Neural cell (in vitro differentiated cells): ENCODE results near the gene LAMC2. TPM values are rescaled to one million over a fixed set of nuclear protein-coding genes. Genes with fewer than 3 reads are reported as not detected.
"Not testable (repeated sequence)": the region's sequence is repeated elsewhere in the genome, so short reads cannot be mapped to it uniquely, and the experiment has no call there.

Experiments used
- H2AFZ ChIP-seq: fragments of 200-600, 300-800 bp; sonication (generic), shearing (Covaris generic); 2 replicates; pipeline ENCODE4 v1.6.0; 2014; ENCODE audit warnings: low read depth, mild to moderate bottlenecking, antibody characterized with exemption, low read length, moderate library complexity
- H3F3A ChIP-seq: fragments of 200-600 bp; shearing (Covaris generic); 2 replicates; pipeline ENCODE4 v1.6.1; 2016; ENCODE audit warnings: mild to moderate bottlenecking, moderate library complexity, mixed read lengths, antibody characterized with exemption, low read length; ENCODE audit not compliant: insufficient read depth, poor library complexity, severe bottlenecking
- H3K27ac ChIP-seq: fragments of 200-600, 300-800 bp; sonication (generic), shearing (Covaris generic); 2 replicates; pipeline ENCODE4 v1.5.1; 2014; ENCODE audit warnings: mild to moderate bottlenecking, low read length, moderate library complexity
- H3K27me3 ChIP-seq: fragments of 300-800, 200-600 bp; sonication (generic), shearing (Covaris generic); 2 replicates; pipeline ENCODE4 v1.6.0; 2014; ENCODE audit warnings: mild to moderate bottlenecking, low read depth, low read length, moderate library complexity; ENCODE audit not compliant: insufficient read depth
- H3K36me3 ChIP-seq: fragments of 300-800, 200-600 bp; sonication (generic), shearing (Covaris generic); 2 replicates; pipeline ENCODE4 v1.5.1; 2014; ENCODE audit warnings: mild to moderate bottlenecking, antibody characterized with exemption, low read length, moderate library complexity; ENCODE audit not compliant: insufficient read depth
- H3K4me2 ChIP-seq: fragments of 300-800, 200-600 bp; sonication (generic), shearing (Covaris generic); 2 replicates; pipeline ENCODE4 v1.6.0; 2014; ENCODE audit warnings: mild to moderate bottlenecking, low read length
- H3K4me3 ChIP-seq: fragments of 300-800, 200-600 bp; sonication (generic), shearing (Covaris generic); 2 replicates; pipeline ENCODE4 v1.5.1; 2014; ENCODE audit warnings: mild to moderate bottlenecking, low read length, moderate library complexity
- H3K79me2 ChIP-seq: fragments of 200-600 bp; shearing (Covaris generic); replicated peaks from 2 replicates; pipeline ENCODE4 v1.6.0; 2014; ENCODE audit warnings: mild to moderate bottlenecking, low read length, moderate library complexity; ENCODE audit not compliant: insufficient read depth
- H3K9ac ChIP-seq: fragments of 300-800, 200-600 bp; sonication (generic), shearing (Covaris generic); 2 replicates; pipeline ENCODE4 v1.6.1; 2016; ENCODE audit warnings: mild to moderate bottlenecking, low read length, mixed read lengths
- H3K9me2 ChIP-seq: fragments of 200-600 bp; shearing (Covaris generic); 2 replicates; pipeline ENCODE4 v1.6.1; 2016; ENCODE audit warnings: mild to moderate bottlenecking, low read length, mixed read lengths; ENCODE audit not compliant: insufficient read depth
- H3K9me3 ChIP-seq: fragments of 200-600, 300-800 bp; sonication (generic), shearing (Covaris generic); 2 replicates; pipeline ENCODE4 v1.6.1; 2016; ENCODE audit warnings: mild to moderate bottlenecking, mixed run types, low read length, moderate library complexity, mixed read lengths
- H4K20me1 ChIP-seq: fragments of 200-600 bp; shearing (Covaris generic); 2 replicates; pipeline ENCODE4 v1.6.1; 2016; ENCODE audit warnings: mild to moderate bottlenecking, mixed run types; ENCODE audit not compliant: insufficient read depth
- EP300 ChIP-seq: fragments of 450-650 bp; conservative IDR thresholded peaks from 2 replicates; pipeline ENCODE4 v1.6.1; 2014; ENCODE audit warnings: antibody characterized with exemption, mild to moderate bottlenecking, moderate library complexity; ENCODE audit not compliant: poor library complexity, severe bottlenecking
- EZH2 ChIP-seq: fragments of 200-600, 300-800 bp; shearing (Covaris generic), sonication (generic); IDR thresholded peaks from 2 replicates; pipeline ENCODE4 v1.6.1; 2014; ENCODE audit warnings: antibody characterized with exemption, low read length, borderline replicate concordance, mild to moderate bottlenecking; ENCODE audit not compliant: insufficient read depth, poor library complexity, severe bottlenecking
- MXI1 ChIP-seq: fragments of 450-650 bp; conservative IDR thresholded peaks from 2 replicates; pipeline ENCODE4 v1.6.1; 2014; ENCODE audit warnings: antibody characterized with exemption, mild to moderate bottlenecking; ENCODE audit not compliant: poor library complexity, severe bottlenecking
- POLR2AphosphoS5 ChIP-seq: IDR thresholded peaks from 2 replicates; pipeline ENCODE4 v1.6.1; 2012
- RAD21 ChIP-seq: fragments of 450-650 bp; conservative IDR thresholded peaks from 2 replicates; pipeline ENCODE4 v1.6.1; 2014; ENCODE audit warnings: antibody characterized with exemption, mild to moderate bottlenecking, moderate library complexity
- SMC3 ChIP-seq: fragments of 450-650 bp; conservative IDR thresholded peaks from 2 replicates; pipeline ENCODE4 v1.6.1; 2014; ENCODE audit warnings: antibody characterized with exemption, mild to moderate bottlenecking, moderate library complexity; ENCODE audit not compliant: poor library complexity
- TAF1 ChIP-seq: IDR thresholded peaks from 2 replicates; pipeline ENCODE4 v1.6.1; 2012; ENCODE audit warnings: low read depth
- polyA plus RNA-seq: library from polyadenylated mRNA; depleted of rRNA; stranded (reverse); fragments of >200 nt; gene quantifications from 2 replicates; pipeline ENCODE4 v1.2.3, GENCODE V29; 2014
- TF ChIP-seq, protein P1 (sequence below): IDR thresholded peaks from 2 replicates; pipeline ENCODE4 v1.6.1; 2012; ENCODE audit warnings: borderline replicate concordance
- TF ChIP-seq, protein P2 (sequence below): fragments of 450-650 bp; IDR thresholded peaks from 2 replicates; pipeline ENCODE4 v1.5.1; 2014; ENCODE audit warnings: antibody characterized with exemption, mild to moderate bottlenecking, moderate library complexity; ENCODE audit not compliant: poor library complexity, severe bottlenecking

Gene LAMC2
- polyA plus RNA-seq, 1 donor from 2014 or later: 0.67 TPM

DNA sequence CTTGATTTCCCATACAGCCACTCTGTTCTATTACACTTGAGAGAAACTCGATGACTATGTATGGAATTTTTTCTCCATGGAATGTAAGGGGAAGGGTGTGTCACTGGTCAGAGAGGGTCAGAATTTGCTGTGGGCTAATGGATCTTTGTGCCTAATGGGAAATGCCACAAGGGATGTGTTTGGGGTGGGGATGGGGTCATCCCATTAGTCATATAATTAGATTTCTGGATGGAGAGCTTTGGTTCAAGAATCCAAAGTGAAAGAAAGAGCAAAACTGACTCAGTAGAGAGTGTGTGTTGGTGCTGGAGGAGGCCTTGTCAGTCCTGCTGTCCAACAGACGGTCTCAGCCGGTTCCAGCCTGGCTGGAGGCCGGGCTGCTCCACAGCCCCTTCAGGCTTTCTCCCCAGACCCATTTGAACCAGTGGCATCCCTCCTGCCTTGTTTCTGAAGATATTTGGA, 86.4 kb downstream of the LAMC2 start:
- Histone ChIP-seq H3K27ac (no peak overlapping the region), H3K79me2 (no peaks in the 10 kb centered on the region), H3K36me3 (peaks cover 3% of the 10 kb centered on the region), H3K9me2 (no peaks in the 10 kb centered on the region), H3K9me3 (no peaks in the 10 kb centered on the region), H2AFZ (no peak overlapping the region), H3K27me3 (no peaks in the 10 kb centered on the region), H3K9ac (no peak overlapping the region), H4K20me1 (no peaks in the 10 kb centered on the region), H3K4me2 (no peak overlapping the region), H3K4me3 (no peak overlapping the region), H3F3A (no peaks in the 10 kb centered on the region)
- TF ChIP-seq EP300 (no peak), MXI1 (no peak), SMC3 (no peak), RAD21 (no peak), TAF1 (no peak), EZH2 (no peak), POLR2AphosphoS5 (no peak)
- TF ChIP-seq, protein P1, sequence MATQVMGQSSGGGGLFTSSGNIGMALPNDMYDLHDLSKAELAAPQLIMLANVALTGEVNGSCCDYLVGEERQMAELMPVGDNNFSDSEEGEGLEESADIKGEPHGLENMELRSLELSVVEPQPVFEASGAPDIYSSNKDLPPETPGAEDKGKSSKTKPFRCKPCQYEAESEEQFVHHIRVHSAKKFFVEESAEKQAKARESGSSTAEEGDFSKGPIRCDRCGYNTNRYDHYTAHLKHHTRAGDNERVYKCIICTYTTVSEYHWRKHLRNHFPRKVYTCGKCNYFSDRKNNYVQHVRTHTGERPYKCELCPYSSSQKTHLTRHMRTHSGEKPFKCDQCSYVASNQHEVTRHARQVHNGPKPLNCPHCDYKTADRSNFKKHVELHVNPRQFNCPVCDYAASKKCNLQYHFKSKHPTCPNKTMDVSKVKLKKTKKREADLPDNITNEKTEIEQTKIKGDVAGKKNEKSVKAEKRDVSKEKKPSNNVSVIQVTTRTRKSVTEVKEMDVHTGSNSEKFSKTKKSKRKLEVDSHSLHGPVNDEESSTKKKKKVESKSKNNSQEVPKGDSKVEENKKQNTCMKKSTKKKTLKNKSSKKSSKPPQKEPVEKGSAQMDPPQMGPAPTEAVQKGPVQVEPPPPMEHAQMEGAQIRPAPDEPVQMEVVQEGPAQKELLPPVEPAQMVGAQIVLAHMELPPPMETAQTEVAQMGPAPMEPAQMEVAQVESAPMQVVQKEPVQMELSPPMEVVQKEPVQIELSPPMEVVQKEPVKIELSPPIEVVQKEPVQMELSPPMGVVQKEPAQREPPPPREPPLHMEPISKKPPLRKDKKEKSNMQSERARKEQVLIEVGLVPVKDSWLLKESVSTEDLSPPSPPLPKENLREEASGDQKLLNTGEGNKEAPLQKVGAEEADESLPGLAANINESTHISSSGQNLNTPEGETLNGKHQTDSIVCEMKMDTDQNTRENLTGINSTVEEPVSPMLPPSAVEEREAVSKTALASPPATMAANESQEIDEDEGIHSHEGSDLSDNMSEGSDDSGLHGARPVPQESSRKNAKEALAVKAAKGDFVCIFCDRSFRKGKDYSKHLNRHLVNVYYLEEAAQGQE: no peak
- TF ChIP-seq, protein P2, sequence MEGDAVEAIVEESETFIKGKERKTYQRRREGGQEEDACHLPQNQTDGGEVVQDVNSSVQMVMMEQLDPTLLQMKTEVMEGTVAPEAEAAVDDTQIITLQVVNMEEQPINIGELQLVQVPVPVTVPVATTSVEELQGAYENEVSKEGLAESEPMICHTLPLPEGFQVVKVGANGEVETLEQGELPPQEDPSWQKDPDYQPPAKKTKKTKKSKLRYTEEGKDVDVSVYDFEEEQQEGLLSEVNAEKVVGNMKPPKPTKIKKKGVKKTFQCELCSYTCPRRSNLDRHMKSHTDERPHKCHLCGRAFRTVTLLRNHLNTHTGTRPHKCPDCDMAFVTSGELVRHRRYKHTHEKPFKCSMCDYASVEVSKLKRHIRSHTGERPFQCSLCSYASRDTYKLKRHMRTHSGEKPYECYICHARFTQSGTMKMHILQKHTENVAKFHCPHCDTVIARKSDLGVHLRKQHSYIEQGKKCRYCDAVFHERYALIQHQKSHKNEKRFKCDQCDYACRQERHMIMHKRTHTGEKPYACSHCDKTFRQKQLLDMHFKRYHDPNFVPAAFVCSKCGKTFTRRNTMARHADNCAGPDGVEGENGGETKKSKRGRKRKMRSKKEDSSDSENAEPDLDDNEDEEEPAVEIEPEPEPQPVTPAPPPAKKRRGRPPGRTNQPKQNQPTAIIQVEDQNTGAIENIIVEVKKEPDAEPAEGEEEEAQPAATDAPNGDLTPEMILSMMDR: no peak

DNA sequence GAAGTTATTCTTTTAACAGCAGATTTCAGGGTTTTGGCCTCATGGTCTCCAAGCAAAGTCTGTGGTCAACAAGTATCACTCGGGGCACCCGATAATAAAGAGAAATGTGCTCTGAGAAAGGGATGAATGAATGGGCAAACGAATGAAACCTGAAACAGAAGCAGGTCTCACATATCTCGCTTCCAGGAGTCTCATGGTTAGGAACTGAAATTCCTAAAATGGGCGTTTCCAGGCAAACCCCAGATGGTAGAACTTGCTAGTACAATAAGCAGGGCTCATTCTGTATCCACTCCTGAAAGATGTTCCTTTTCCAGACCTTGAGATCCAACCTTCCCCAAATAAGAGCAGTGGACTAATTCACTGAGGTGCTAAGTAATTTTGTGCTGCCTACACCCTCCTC, 87.2 kb downstream of the LAMC2 start:
- H3F3A ChIP-seq: no peaks in the 10 kb centered on the region
- H2AFZ ChIP-seq: no peak overlapping the region
- H3K36me3 ChIP-seq: peaks cover 6% of the 10 kb centered on the region
- no peak overlapping the region for H3K27ac ChIP-seq
- no peaks in the 10 kb centered on the region for H4K20me1 ChIP-seq
- TF ChIP-seq SMC3 (no peak), MXI1 (no peak), RAD21 (no peak), EP300 (no peak), EZH2 (no peak), POLR2AphosphoS5 (no peak), TAF1 (no peak)
- TF ChIP-seq, protein P2: no peak
- TF ChIP-seq, protein P1: no peak
- no peaks in the 10 kb centered on the region for H3K9me2 ChIP-seq
- H3K9me3 ChIP-seq: no peaks in the 10 kb centered on the region
- no peak overlapping the region for H3K4me3 ChIP-seq
- H3K4me2 ChIP-seq: no peak overlapping the region
- no peaks in the 10 kb centered on the region for H3K79me2 ChIP-seq
- no peaks in the 10 kb centered on the region for H3K27me3 ChIP-seq
- H3K9ac ChIP-seq: no peak overlapping the region

DNA sequence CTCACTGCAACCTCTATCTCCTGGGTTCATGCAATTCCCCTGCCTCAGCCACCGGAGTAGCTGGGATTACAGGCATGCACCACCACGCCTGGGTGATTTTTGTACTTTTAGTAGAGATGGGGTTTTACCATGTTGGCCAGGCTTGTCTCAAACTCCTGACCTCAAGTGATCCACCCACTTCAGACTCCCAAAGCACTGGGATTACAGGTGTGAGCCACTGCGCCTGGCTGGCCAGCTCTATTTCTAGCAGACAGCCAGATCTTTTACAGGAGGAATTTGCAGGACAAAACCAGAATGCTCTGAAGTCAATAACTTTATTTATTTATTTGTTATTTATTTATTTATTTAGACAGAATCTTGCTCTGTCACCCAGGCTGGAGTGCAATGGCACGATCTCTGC, 87.9 kb downstream of the LAMC2 start:
- not testable (repeated sequence) for H3K9ac ChIP-seq, H3K4me2 ChIP-seq, H2AFZ ChIP-seq, H3K4me3 ChIP-seq, H3K27ac ChIP-seq, H4K20me1 ChIP-seq, H3K79me2 ChIP-seq, H3K27me3 ChIP-seq, H3K9me3 ChIP-seq, H3K36me3 ChIP-seq, H3K9me2 ChIP-seq, H3F3A ChIP-seq
